ENCODE results near the gene SRRT.

SRRT gene

GRCh38 chr7:100829150-100829716 lies 45.7 kb upstream of the SRRT start:
- no peak overlapping the region for H3K27ac ChIP-seq
- no peak for TF ChIP-seq CTCF (conservative IDR thresholded peaks at IDR 0.05)

GRCh38 chr7:100830396-100830795 lies 44.5 kb upstream of the SRRT start:
- no peak for TF ChIP-seq CTCF (conservative IDR thresholded peaks at IDR 0.05)
- H3K27ac ChIP-seq: no peak overlapping the region

- TF ChIP-seq CTCF (conservative IDR thresholded peaks at IDR 0.05): no peak
- H3K27ac ChIP-seq: no peak overlapping the region
Measured at GRCh38 chr7:100832281-100832633, 42.6 kb upstream of the SRRT start.

- no peak for TF ChIP-seq CTCF (conservative IDR thresholded peaks at IDR 0.05)
- H3K27ac ChIP-seq: peak overlapping the region; percentile 63; the same call in 1 of the 2 replicates
Measured at GRCh38 chr7:100835903-100836811, 38.7 kb upstream of the SRRT start.

- no peak for TF ChIP-seq CTCF (conservative IDR thresholded peaks at IDR 0.05)
- peak overlapping the region; percentile 63 for H3K27ac ChIP-seq
Measured at GRCh38 chr7:100836812-100837098, 38.1 kb upstream of the SRRT start.

GRCh38 chr7:100837099-100837836 lies 37.6 kb upstream of the SRRT start:
- H3K27ac ChIP-seq: peak overlapping the region; percentile 63
- TF ChIP-seq CTCF (conservative IDR thresholded peaks at IDR 0.05): no peak

GRCh38 chr7:100839361-100839760 lies 35.5 kb upstream of the SRRT start:
- H3K27ac ChIP-seq: no peak overlapping the region

More at GRCh38 chr7:100839361-100839760, 35.5 kb upstream of the SRRT start:
- TF ChIP-seq CTCF (conservative IDR thresholded peaks at IDR 0.05): no peak

Measured in VCaP (cell line).